ENCODE results near the gene VOPP1.
A peak's percentile ranks its signal among the peaks of the same experiment; 100 is the strongest.
"Not testable (repeated sequence)": the region's sequence is repeated elsewhere in the genome, so short reads cannot be mapped to it uniquely, and the experiment has no call there.

VOPP1 gene, protein sequence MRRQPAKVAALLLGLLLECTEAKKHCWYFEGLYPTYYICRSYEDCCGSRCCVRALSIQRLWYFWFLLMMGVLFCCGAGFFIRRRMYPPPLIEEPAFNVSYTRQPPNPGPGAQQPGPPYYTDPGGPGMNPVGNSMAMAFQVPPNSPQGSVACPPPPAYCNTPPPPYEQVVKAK
- long read RNA-seq, donor 1, transcript VOPP1-201 (5 exons, 2,962 nt) = major isoform, 23 of 28 reads
- long read RNA-seq, donor 1, partial matches to known transcripts = 5 of 28 reads
- long read RNA-seq, donor 1, other reads (novel, unspliced or antisense) = 0 of 28 reads
- long read RNA-seq, donor 2, transcript VOPP1-201 (5 exons, 2,962 nt) = major isoform, 15 of 15 reads
- long read RNA-seq, donor 2, partial matches to known transcripts = 0 of 15 reads
- long read RNA-seq, donor 2, other reads (novel, unspliced or antisense) = 0 of 15 reads
- long read RNA-seq, donor 3, transcript VOPP1-201 (5 exons, 2,962 nt) = major isoform, 7 of 7 reads
- long read RNA-seq, donor 3, partial matches to known transcripts = 0 of 7 reads
- long read RNA-seq, donor 3, other reads (novel, unspliced or antisense) = 0 of 7 reads
- long read RNA-seq, donor 4, transcript VOPP1-201 (5 exons, 2,962 nt) = major isoform, 21 of 21 reads
- long read RNA-seq, donor 4, partial matches to known transcripts = 0 of 21 reads
- long read RNA-seq, donor 4, other reads (novel, unspliced or antisense) = 0 of 21 reads
- long read RNA-seq, donor 5, transcript VOPP1-201 (5 exons, 2,962 nt) = major isoform, 30 of 30 reads
- long read RNA-seq, donor 5, partial matches to known transcripts = 0 of 30 reads
- long read RNA-seq, donor 5, other reads (novel, unspliced or antisense) = 0 of 30 reads
- long read RNA-seq, donor 6, transcript VOPP1-201 (5 exons, 2,962 nt) = major isoform, 25 of 31 reads
- long read RNA-seq, donor 6, partial matches to known transcripts = 6 of 31 reads
- long read RNA-seq, donor 6, other reads (novel, unspliced or antisense) = 0 of 31 reads
- long read RNA-seq, donor 7, transcript VOPP1-201 (5 exons, 2,962 nt) = major isoform, 29 of 29 reads
- long read RNA-seq, donor 7, partial matches to known transcripts = 0 of 29 reads
- long read RNA-seq, donor 7, other reads (novel, unspliced or antisense) = 0 of 29 reads
- long read RNA-seq, donor 8, transcript VOPP1-201 (5 exons, 2,962 nt) = major isoform, 21 of 21 reads
- long read RNA-seq, donor 8, partial matches to known transcripts = 0 of 21 reads
- long read RNA-seq, donor 8, other reads (novel, unspliced or antisense) = 0 of 21 reads

DNA sequence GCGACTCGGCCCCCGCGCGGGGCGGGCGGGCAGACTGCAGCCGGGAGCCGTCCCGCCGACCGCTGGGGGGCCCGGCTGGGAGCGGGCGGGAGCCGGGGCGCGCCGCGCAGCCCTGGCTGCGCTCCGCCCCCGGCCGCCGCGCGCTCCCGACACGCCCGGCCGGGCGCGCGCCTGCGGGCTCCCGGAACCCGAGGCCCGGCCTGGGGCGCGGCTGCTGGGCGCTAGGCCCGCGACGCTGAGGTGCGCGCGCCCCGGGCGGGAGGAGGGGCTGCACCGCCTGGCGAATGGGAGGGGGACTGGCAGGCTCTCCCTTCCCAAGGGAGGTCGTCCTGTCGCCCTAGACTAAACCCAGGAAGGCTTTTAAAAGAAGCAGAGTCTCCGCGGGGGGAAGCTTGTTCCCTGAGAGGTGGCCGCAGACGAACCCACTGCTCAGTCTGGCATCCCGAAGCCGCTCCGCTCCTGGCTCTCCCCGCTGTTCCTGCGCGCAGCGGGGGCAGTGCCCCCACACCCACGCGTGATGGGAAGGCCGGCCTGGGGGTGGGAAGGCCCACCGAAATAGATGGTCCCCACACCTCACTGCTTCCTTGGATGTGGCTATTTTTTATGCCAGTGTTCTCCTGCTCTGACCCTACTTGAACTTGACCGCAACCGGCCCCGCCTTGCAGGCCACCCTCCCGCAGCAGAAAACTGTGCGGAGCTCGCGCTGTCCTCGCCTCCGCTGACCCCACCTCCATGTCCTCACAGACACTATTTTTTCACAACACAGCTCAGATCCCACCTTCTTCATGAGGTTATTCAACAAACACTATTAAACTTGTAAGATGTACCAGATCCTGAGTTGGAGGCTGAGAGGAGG lies at the start of gene VOPP1:
VOPP1 (minus strand) TSS at position 125 of the 856 bp plus-strand sequence. CDS start 178 bp downstream, outside the sequence.
- DNase-seq = peak; percentile 92

DNA sequence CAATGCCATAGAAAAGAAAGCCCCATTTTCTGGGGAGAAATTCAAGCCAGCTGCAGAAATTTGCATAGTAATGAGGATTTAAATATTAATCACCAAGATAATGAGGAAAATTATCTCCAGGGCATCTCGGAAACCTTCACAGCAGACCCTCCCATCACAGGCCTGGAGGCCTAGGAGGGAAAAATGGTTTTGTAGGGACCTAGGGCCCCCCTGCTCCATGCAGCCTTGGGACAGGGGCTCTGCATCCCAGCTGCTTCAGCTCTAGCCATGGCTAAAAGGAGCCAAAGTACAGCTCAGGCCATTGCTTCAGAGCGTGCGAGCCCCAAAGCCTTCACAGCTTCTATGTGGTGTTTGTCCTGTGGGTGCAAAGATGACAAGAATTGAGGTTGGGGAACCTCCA lies 46.6 kb upstream of the VOPP1 start:
- no peak for DNase-seq

DNA sequence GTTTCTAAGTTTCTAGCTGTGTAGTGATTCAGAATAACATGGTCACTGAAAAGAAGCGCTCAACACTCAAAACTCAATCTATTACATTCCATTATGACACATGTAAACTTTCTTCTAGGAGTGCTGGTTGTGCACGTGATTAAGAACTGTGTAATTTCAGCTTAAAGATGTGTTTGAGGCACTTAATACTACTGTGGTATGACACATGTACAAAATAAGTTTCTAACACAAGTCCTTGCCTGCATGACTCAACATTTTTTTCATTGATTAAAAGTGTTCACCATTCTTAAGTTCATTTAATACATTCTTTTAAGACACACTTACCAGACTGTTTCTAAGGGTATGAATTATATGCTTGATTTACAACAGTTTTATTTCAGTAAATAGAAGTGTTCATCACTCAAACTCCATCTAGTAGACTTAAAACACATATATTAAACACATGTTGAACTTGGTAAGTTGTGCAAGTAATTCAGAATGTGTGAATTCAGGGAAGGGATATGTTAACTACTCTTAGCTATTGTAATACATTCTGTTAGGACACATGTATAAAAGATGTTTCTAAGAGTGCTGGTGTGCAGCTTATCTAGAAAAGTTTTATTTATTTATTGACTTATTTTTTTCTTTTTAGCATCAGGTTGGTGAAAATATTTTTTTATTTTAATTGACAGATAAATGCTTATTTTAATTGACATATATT lies 42.2 kb upstream of the VOPP1 start:
- not testable (repeated sequence) for DNase-seq

DNA sequence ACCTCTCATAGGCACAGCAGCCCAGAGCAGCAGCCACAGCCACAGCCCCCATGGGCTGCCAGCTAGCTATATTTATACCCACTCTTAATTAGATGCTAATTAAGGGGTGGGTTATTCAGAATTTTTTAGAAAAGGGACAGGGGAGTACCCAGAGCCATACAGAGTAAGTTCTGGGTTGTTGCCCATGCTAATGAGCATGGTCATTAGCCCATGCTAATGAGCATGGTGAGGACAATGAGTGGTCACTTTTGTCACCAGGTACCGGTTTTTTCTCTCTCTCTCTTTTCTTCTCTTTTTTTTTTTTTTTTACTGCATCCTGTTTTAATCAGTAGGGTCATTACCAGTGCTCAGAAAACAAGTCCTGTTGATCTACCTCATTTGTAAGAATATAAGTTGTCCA lies 37.4 kb upstream of the VOPP1 start:
- not testable (repeated sequence) for DNase-seq

DNA sequence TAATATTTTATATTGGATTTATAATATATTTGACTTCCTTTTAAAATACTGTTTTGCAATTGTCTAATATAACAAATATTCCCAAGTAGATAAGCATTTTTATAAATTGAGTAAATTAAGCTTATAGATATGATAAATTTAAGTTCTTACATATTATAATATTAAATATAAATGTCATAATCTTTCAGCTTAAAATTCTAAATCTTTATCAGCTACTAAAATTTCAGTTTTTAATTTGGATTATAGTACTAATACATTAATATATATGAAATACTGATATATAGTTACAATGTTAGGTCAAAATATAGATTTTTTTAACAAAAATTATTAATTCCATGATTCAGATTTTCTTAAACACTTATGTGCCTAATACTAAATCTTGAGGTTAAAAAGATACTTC lies 33.4 kb upstream of the VOPP1 start:
- DNase-seq = not testable (repeated sequence)

DNA sequence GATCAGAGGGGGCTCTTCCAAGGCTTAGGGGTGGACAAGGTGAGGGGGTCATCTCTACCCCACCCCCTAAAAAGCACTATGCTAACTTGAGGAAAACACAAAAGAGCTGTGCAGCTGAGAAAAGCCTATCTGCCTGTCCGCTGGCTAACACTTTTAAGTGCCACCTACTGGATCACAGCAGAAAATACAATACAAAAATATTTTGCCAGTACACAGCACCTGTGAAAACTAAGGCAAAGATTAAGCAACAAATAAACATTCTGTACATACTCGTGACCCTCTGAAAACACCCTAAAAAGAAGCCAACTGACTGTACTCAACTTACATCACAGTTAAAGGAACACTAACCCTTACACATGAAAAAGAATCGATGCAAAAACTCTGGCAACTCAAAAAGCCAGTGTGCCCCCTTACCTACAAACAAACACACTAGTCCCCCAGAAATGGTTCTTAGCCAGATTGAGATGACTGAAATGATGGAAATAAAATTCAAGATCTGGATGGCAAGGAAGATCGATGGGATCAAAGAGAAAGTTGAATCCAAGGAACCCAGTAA lies 25.7 kb upstream of the VOPP1 start:
- not testable (repeated sequence) for DNase-seq

DNA sequence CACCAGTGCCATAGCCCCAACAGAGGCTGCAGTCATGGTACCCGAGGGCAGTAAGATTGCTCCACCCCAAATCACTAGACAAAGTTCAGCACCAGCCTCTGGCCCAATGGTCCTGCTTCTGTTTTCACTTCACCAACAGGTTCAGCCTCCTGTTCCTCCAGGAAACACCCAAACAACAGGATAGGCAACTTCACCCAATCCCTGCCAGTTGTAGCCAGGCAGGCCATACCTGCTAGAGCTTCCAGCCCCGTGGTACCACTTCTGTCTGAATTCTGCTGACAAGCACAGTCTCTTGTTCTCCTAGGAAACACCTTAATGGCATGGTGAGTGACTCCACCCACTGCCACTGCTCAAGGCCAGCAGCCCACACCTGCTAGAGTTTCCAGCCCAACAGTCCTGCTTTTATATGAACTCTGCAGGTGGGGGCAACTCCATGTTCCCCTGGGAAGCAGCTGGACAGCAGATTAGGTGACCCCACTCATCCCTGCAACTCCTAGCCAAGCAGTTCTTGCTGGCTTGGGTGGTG lies 25.0 kb upstream of the VOPP1 start:
- DNase-seq = not testable (repeated sequence)

DNA sequence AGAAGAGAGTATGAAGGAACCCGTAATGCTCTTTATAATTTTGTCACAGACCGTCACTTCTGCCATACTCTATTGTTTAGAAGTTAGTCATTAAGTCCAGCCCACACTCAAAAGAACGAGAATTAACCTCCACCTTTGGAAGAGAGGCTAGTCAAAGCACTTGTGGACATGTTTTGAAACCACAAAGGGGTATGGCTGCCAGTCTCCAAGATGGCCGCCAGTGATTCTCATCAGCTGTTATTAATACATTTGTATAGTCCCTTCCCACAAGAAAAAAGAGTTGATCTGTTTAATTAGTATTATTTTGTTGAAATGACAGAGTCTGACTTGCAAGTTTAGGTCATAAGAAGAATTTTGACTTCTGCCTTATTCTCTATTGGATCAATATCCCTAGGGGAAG lies 23.2 kb upstream of the VOPP1 start:
- DNase-seq = no peak

DNA sequence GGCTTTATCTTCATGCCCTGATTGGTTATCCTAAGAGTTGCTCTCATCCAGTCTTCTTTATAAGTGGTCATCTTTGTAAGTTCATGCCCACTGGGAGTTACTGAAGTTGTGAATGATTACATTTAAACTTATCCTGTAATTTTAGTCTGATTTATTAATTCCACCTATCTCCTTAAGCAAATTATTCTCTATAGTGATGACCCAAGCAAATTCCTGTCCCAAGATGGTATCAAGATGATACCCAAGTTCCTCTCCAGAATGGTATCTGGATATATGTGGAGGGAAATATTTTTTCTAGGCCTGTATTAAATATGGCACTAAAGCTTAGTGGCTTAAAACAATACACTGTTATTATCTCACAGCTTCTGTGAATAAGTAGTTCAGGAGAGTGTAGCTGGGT lies 22.6 kb upstream of the VOPP1 start:
- no peak for DNase-seq

DNA sequence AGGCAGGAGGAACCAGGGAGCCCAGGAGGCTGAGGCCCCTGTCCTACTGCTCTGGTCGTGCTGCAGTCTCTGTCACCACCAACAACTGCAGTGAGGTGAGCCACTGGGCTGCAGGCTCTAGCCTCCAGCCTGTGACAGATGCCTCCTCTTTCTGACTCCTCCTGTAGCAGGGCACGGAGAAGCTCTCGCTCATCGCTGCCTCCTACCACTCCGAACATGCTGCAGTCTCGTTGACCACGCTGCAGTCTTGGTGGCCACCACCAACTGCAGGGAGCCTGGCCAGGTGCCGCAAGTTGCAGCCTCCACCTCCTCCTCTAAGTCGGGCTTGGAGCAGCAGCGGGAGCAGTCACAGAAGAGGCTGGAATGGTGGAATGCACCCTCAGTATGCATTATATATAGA lies 22.1 kb upstream of the VOPP1 start:
- no peak for DNase-seq

DNA sequence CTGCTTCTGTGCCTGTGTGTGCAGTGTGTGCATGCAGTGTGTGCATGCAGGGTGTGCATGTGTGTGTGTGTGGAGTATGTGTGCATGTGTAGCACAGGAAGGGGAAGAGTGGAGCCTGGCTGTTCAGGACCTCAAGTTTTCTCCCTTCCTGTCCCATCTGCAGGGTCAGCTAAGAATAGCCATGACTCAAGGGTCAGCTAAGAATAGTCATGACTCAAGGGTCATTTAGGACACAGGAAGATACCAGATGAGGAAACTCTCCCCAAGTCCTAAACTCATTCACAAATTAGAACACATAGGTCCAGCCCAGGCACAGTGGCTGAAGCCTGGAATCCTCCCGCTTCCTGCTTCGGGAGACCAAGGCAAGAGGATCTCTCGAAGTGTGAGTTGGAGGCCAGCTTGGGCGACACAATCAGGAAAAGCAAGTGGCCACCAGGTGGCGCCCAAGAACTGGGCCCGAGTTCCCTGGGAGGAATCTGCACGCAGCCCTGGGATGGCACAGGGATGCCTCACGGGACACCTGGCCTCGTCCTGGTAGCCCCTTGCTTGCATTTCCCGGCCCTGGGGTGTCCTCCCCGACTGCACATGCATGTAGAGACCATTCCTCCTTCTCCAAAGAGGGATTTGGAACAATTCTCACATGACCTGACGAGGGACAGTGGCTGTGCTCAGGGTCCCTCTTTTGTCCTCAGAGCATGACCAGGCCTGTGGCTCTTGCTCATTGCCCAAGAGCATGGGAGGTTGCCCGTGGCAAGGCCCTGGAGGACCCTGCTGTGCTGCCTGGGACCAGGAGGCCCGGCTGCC lies 21.4 kb upstream of the VOPP1 start:
- DNase-seq = no peak

DNA sequence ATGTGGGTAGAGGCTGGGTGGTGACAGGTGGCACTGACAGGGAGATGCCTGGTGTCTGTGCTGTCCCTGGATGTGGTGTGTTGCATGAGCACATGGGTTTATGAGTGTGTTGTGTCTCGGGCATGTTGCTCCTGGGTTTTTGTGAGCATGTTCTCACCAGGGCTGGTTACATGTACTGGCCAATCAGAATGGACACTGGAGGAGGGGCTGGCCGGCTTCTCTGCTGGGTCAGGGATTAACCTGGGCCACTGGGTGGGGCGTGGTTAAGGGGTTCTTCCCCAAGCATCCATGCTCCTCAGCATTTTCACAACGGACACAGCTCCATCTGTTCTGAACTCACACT lies 20.8 kb upstream of the VOPP1 start:
- DNase-seq = no peak

DNA sequence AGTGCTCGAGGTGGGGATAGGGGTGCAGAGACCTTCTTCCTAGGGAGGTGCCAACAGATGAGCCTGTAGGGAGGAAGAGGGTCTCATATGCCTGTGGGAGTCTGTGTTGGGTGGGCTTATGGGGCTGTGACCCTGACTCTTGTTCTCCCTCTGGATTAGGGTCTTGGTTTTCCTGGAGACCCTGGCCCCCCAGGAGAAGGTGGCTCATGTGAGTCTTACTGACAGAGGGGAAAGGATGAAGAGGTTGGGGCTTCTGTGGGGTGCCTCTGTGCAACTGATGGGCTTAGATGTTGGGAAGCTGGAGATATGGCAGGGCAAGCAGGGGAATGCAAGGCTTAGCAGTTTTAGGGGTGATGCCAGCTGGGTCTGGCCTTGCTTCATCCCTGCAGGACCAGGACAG lies 20.2 kb upstream of the VOPP1 start:
- DNase-seq = no peak

DNA sequence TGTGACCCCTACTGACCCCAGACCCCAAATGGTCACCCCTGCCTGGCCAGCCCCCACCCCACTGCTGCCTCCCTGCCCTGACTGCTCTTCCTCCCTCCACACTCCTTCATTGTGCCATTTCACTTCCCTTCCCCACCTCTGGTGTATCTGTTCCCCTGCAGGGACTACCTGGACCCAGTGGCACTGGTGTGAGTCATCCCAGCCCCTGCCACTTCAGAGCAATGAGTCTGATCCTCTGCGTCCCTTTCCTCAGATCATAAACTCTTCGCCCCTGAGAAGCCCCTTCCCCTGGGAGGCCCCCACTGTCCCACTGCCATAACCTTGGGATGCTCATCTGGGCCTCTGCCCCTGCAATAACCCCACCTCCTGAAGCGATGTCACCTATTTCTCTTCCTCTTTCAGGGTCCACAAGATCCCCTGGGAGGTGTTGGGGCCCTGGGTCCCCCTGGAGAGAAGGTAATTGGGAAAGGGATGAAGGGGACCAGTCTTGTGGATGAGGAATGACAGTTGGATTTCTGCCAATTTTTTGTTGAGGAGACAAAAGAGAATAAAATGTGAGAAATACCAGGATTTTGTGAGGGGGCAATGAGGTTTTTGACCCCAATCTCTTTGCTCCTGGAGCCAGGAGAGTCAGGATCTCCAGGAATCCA lies 19.1 kb upstream of the VOPP1 start:
- DNase-seq = no peak

DNA sequence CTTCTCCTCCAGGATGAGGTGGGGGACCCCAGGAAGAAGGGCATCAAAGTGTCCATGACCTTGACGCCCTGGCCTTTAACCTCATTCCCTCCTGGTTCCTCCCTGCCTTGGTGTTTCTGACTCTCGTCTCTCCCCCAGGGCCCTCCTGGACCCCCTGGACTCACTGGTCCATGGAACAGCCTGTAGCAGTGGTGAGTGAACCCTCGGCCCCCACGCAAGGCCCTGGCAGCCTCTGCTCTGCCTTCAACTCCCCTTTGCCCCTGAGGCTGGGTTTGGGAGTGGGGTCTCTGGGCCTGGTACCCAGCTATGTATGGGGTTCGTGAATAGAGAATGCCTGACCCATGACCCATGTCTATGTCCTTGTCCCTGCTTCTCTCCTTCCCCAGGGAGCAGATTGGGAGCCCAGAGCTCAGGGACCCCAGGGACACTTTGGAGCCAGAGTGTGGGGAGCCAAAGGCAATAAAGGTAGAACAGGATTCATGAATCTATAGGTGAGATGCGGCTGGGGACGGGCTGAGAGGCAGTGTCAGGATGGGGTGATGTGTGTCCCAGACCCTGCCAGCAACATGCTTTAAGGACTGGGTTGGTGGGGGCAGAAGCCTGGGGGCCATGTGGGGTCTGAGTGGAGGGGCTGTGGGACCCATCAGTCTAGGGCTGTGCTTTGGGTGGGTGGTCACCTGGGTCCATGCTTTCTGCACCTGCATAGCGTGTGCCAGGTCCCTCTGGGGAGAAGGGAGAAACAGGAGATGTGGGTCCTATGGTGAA lies 18.4 kb upstream of the VOPP1 start:
- no peak for DNase-seq

DNA sequence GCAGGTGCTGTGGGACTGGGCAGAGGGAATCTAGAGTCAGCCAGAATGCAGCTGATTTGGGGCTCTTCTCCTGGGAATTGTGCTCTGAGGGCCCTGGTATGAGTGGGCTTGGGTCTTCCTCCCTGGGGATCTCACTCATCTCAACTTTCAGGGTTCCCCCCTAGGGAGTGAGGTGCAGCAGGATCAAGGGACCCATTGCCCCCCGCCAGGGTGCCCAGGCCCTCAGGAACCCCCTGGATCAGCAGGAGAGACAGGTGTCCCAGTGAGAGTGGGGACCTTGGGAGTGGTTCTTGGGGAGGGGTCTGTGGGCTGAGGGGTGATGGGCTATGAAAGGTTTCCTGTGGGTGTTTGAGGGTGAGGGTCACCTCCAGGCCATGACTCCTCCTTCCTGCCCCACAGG lies 17.6 kb upstream of the VOPP1 start:
- DNase-seq = no peak

DNA sequence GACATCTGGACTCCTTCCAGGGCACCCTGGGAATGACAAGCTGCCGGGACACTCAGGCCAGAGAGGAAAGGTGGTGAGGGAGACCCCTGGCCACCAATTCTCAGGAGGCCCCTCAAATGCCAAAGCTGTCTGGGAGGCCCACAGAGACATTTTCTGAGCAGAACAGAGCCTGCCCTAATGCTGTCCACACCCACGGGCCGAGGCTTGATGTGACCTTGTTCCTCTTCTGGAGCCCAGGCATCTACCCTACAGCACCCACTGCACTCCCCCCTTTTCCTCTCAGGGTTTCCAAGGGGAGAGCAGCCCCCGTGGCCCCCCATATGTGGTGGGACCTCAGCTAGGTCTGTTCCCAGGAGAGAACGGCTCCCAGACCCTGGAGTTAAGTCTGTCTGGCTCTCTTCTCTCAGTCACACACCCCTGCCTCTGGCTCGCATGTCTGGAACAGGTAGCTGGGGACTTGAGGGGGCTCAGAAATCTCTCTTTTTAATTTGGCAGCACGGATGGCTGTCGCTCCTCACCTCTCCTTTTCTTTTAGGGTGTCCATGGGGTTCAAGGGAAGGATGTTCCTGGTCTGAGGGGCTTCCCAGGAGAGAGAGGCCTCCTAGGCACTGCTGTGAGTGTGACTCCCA lies 16.8 kb upstream of the VOPP1 start:
- DNase-seq = no peak

DNA sequence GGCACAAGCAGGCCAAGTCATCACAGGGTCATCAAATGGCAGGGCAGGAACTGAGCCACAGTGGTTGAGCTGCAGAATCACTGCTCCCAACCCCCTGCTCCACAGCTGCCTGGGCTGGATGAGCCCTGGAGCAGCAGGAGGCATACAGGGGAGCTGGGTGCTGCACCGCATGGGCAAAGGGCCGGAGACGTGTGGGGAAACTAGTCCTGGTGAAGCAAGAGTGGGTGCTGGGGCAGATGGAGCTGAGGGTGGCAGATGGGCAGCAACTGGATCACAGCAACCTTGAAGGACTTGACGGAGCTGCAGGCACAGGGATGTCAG lies 16.0 kb upstream of the VOPP1 start:
- DNase-seq = no peak
